Left renal pelvis (tissue), 4 donors: ENCODE data around the gene MPC1L. TPM values are rescaled to one million over a fixed set of nuclear protein-coding genes. Genes with fewer than 3 reads are reported as not detected.

Experiments
- polyA plus RNA-seq, 4 donors: library from polyadenylated mRNA; unstranded; fragments of 120-200 nt; gene quantifications; one replicate each; pipeline ENCODE4 v1.2.1, GENCODE V29; 2013; ENCODE audit not compliant: insufficient read length in 4 of 4

The MPC1L gene
- polyA plus RNA-seq, 4 donors, result not detected

Other genes starting within 250 kb of the MPC1L start
- 100 to 1,000 TPM; 169 to 230 (median 196) TPM for gene ATP6AP2, start 42.5 kb upstream of the MPC1L start, polyA plus RNA-seq
- 10 to 100 TPM; 10.2 to 12.1 (median 11.2) TPM for gene CXorf38, start 24.1 kb downstream of the MPC1L start, polyA plus RNA-seq
- 10 to 100 TPM; 39.2 to 53.2 (median 47.9) TPM for gene MED14, start 112.1 kb downstream of the MPC1L start, polyA plus RNA-seq